Endothelial cell of umbilical vein (primary cell): Measurements from ENCODE around the gene KIDINS220. TPM values are rescaled to one million over a fixed set of nuclear protein-coding genes. Genes with fewer than 3 reads are reported as not detected.

Source experiments
- BruUV-seq: library from RNA; stranded (reverse); fragments of 400-500 nt; replicated peaks from 2 replicates; lab custom pipeline; 2021; lab: Mats Ljungman, UMichigan
- CTCF ChIA-PET: fragments of 300-600, 350-600 bp; sonication (Branson Sonifier 250); formaldehyde crosslinking; loops from one replicate; lab custom pipeline; 2021; ENCODE audit warnings: antibody characterized with exemption, inconsistent platforms; lab: Charles Lee
- POLR2A ChIA-PET: fragments of 300-600, 350-600 bp; sonication (Branson Sonifier 250); formaldehyde crosslinking; loops from one replicate; lab custom pipeline; 2021; ENCODE audit warnings: antibody characterized with exemption, inconsistent platforms; lab: Charles Lee
- DNase-seq: peaks from one replicate; pipeline ENCODE4 v3.0.0-alpha.2; 2011; ENCODE audit warnings: low read depth, low spot score
- FAIRE-seq: peaks from 2 replicates; lab custom pipeline; 2011; peaks lifted over from hg19 to GRCh38; lab: Jason Lieb, UNC
- H2AFZ ChIP-seq: 2 replicates; pipeline ENCODE4 v1.6.0; 2012; ENCODE audit warnings: low read depth, low read length, control low read depth, inconsistent platforms
- H3K27ac ChIP-seq: 2 replicates; pipeline ENCODE4 v1.5.1; 2011; ENCODE audit warnings: low read depth, mild to moderate bottlenecking, control low read depth, low read length, moderate library complexity; ENCODE audit not compliant: insufficient read depth
- H3K27me3 ChIP-seq, 2 experiments: 2 replicates each; pipeline versions ENCODE4 v1.6.0 to v1.6.1; 2011; ENCODE audit warnings: low read length in 2 of 2, mixed read lengths in 1 of 2; ENCODE audit not compliant: control insufficient read depth in 2 of 2, insufficient read depth in 2 of 2
- H3K36me3 ChIP-seq, 2 experiments: 2 replicates in 1 of 2; 3 replicates in 1 of 2; pipeline ENCODE4 v1.5.1; 2011; ENCODE audit warnings: low read length in 2 of 2, mild to moderate bottlenecking in 1 of 2, moderate library complexity in 1 of 2; ENCODE audit not compliant: control insufficient read depth in 2 of 2, insufficient read depth in 2 of 2; ENCODE audit errors: extremely low read depth in 1 of 2
- H3K4me1 ChIP-seq: 3 replicates; pipeline ENCODE4 v1.5.1; 2011; ENCODE audit warnings: mild to moderate bottlenecking, low read length; ENCODE audit not compliant: control insufficient read depth, insufficient read depth; ENCODE audit errors: extremely low read depth
- H3K4me2 ChIP-seq: 2 replicates; pipeline ENCODE4 v1.6.1; 2011; ENCODE audit warnings: low read length, control low read depth, mixed read lengths; ENCODE audit not compliant: insufficient read depth
- H3K4me3 ChIP-seq, 3 experiments: fragments of 200-600 bp in 1 of 3; sonication (generic), shearing (Covaris generic) in 1 of 3; replicated peaks in 1 of 3; 2 replicates each; pipeline ENCODE4 v1.5.1; 2011 to 2016; ENCODE audit warnings: control low read depth in 3 of 3, low read length in 3 of 3, mild to moderate bottlenecking in 2 of 3, inconsistent platforms in 1 of 3, low read depth in 1 of 3, moderate library complexity in 1 of 3; ENCODE audit not compliant: insufficient read depth in 1 of 3
- H3K79me2 ChIP-seq: 2 replicates; pipeline ENCODE4 v1.6.0; 2012; ENCODE audit warnings: low read length, inconsistent platforms; ENCODE audit not compliant: control insufficient read depth, insufficient read depth
- H3K9ac ChIP-seq: replicated peaks from 2 replicates; pipeline ENCODE3; 2011; ENCODE audit warnings: low read length, control low read depth; ENCODE audit not compliant: insufficient read depth; ENCODE audit errors: extremely low read depth
- H3K9me1 ChIP-seq: replicated peaks from 3 replicates; pipeline ENCODE4 v1.6.0; 2011; ENCODE audit warnings: mild to moderate bottlenecking, low read length; ENCODE audit not compliant: control insufficient read depth, insufficient read depth; ENCODE audit errors: extremely low read depth
- H3K9me3 ChIP-seq: replicated peaks from 2 replicates; pipeline ENCODE4 v1.5.1; 2012; ENCODE audit warnings: low read length, inconsistent platforms; ENCODE audit not compliant: control insufficient read depth, insufficient read depth
- H4K20me1 ChIP-seq: replicated peaks from 2 replicates; pipeline ENCODE3; 2011; ENCODE audit warnings: mild to moderate bottlenecking, low read length; ENCODE audit not compliant: control insufficient read depth, insufficient read depth; ENCODE audit errors: extremely low read depth
- CTCF ChIP-seq, 2 donors: IDR thresholded peaks; 1 replicate in 1 of 2; 2 replicates in 1 of 2; pipeline ENCODE4 v1.5.1; 2011; ENCODE audit warnings: low read length in 2 of 2, mild to moderate bottlenecking in 2 of 2, moderate library complexity in 2 of 2, control low read depth in 1 of 2, inconsistent platforms in 1 of 2, low read depth in 1 of 2; ENCODE audit not compliant: insufficient read depth in 1 of 2; ENCODE audit errors: extremely low read depth in 1 of 2
- EZH2 ChIP-seq: IDR thresholded peaks from 2 replicates; pipeline ENCODE4 v1.6.1; 2012; ENCODE audit warnings: borderline replicate concordance, low read depth, mild to moderate bottlenecking, moderate library complexity, low read length, inconsistent platforms; ENCODE audit not compliant: severe bottlenecking
- FOS ChIP-seq: IDR thresholded peaks from 2 replicates; pipeline ENCODE4 v1.6.1; 2011; ENCODE audit warnings: mild to moderate bottlenecking, low read length, moderate library complexity, borderline replicate concordance; ENCODE audit not compliant: insufficient read depth
- GATA2 ChIP-seq: IDR thresholded peaks from 2 replicates; pipeline ENCODE4 v1.7.0; 2011; ENCODE audit warnings: low read depth, mild to moderate bottlenecking, moderate library complexity, mixed read lengths, low read length; ENCODE audit not compliant: insufficient read length, insufficient read depth
- JUN ChIP-seq: IDR thresholded peaks from 2 replicates; pipeline ENCODE4 v1.6.1; 2011; ENCODE audit warnings: borderline replicate concordance, low read depth; ENCODE audit not compliant: insufficient read length, insufficient read depth
- MAX ChIP-seq: IDR thresholded peaks from 2 replicates; pipeline ENCODE4 v1.6.1; 2011; ENCODE audit not compliant: insufficient read depth, insufficient read length
- MYC ChIP-seq: IDR thresholded peaks from one replicate; pipeline ENCODE4 v1.6.1; 2011; ENCODE audit warnings: mild to moderate bottlenecking, low read depth, low read length
- POLR2A ChIP-seq: IDR thresholded peaks from 2 replicates; pipeline ENCODE4 v1.6.1; 2012; ENCODE audit warnings: low read depth, mild to moderate bottlenecking, control low read depth, low read length
- POLR2AphosphoS5 ChIP-seq: IDR thresholded peaks from 2 replicates; pipeline ENCODE4 v1.6.1; 2012; ENCODE audit warnings: low read depth, mild to moderate bottlenecking, control low read depth, low read length, moderate library complexity; ENCODE audit not compliant: insufficient read depth
- dilution Hi-C: fragments of 300-500 bp; cut with MboI; formaldehyde crosslinking; loops from one replicate; pipeline ENCODE4 v1.15.0; 2019; ENCODE audit warnings: low sequenced_read_pairs; ENCODE audit not compliant: extremely low pct_ligation_motif_present
- intact Hi-C: fragments of 100-400 bp; cut with micrococcal nuclease; formaldehyde crosslinking; loops from one replicate; pipeline ENCODE4 v1.10.0; 2022
- polyA plus RNA-seq, 4 experiments: library from polyadenylated mRNA; depleted of rRNA in 3 of 4; stranded (reverse) in 3 of 4; unstranded in 1 of 4; fragments of >200 nt; gene quantifications; 2 replicates each; pipeline versions ENCODE4 v1.2.1 to v1.2.3, GENCODE V29; 2011 to 2012; ENCODE audit warnings: missing spikeins in 1 of 4
- total RNA-seq: library from RNA; stranded (reverse); gene quantifications from 2 replicates; pipeline ENCODE4 v1.2.3, GENCODE V29; 2021

The KIDINS220 gene
- total and polyA plus RNA-seq, 2 donors (not counting 3 experiments of a cell fraction or from before 2014, with no cell fraction given) = 33.9 to 41.3 TPM

DNA sequence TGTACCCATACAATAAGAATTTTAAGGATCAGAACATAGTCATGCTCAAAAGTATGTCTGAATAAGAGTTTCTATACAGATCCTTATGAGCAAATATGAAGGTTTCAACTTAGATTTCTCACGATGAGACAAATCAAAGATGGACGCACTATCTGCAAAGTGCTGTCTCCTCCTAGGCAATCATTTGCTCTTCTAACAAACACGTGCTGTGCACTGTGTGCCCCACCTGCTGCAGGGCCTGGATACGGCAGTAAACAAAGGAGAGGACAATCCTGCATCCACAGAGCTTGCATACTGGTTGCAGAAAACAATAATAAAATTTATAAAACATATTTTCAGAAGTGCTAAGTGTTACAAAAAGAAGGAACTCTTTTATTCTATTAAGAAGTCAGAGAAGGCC is 39.9 kb upstream of the KIDINS220 start:
- DNase-seq = no peak
- no peak for FAIRE-seq
- no peak for TF ChIP-seq EZH2
- no peak for TF ChIP-seq MAX
- no peak for TF ChIP-seq FOS
- TF ChIP-seq POLR2A = no peak
- no peak for TF ChIP-seq JUN
- no peak for TF ChIP-seq POLR2AphosphoS5
- TF ChIP-seq CTCF (IDR thresholded peaks at IDR 0.05; ENCODE audit: extremely low read depth in 1 of 2, insufficient read depth in 1 of 2, low read depth in 1 of 2, low read length in 2 of 2) = no peak
- TF ChIP-seq GATA2 = no peak
- TF ChIP-seq MYC = no peak
- H3K4me2 ChIP-seq = no peak overlapping the region
- ChIA-PET CTCF (interaction anchor here (1.8 kb wide), 1 partner anchor 262 kb away, joined by 7 read pairs; no protein-coding TSS in a partner anchor), POLR2A (no interaction called here)
- dilution Hi-C loops = no loop called here
- no peaks in the 10 kb centered on the region for H3K36me3 ChIP-seq
- intact Hi-C loops = no loop called here
- BruUV-seq = no TSS peak
- no peaks in the 10 kb centered on the region for H3K9me3 ChIP-seq
- H3K9me1 ChIP-seq = no peaks in the 10 kb centered on the region
- no peaks in the 10 kb centered on the region for H4K20me1 ChIP-seq
- H3K79me2 ChIP-seq = no peaks in the 10 kb centered on the region
- H2AFZ ChIP-seq = no peak overlapping the region
- H3K9ac ChIP-seq = no peak overlapping the region
- no peaks in the 10 kb centered on the region for H3K27me3 ChIP-seq
- H3K4me1 ChIP-seq = no peaks in the 10 kb centered on the region
- no peak overlapping the region for H3K27ac ChIP-seq
- H3K4me3 ChIP-seq = no peak overlapping the region
